ENCODE measurements around the gene FMNL1.
A peak's percentile ranks its signal among the peaks of the same experiment; 100 is the strongest.

FMNL1 gene

DNA sequence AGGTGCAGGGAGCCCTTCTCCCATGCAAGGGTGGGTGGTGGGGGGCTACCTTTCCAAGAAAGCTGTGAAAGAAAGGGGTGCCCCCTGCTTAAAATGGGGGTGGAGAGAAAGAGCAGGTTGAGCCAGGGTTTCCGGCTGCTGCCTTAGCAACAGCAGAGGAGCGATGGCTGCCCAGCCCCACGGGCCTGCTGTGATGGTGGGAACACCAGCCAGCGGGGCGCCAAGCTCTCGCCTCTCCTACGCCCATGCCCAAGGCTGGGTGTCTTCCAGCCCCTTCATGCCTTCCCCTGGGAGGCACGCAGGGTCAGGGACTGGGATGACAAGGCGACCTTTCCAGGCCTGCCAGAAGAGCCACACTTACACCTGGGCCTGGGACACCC lies 3.0 kb downstream of the FMNL1 start:
- no peak overlapping the region for H3K4me3 ChIP-seq (IDR thresholded peaks at IDR 0.05; ENCODE audit: insufficient read depth, low read depth, low read length)
- peaks cover 92% of the 10 kb centered on the region for H3K79me2 ChIP-seq (ENCODE audit: insufficient read depth, low read depth)
- H2AFZ ChIP-seq (ENCODE audit: low read depth), result no peak overlapping the region
- H3K4me2 ChIP-seq, result peak overlapping the region; percentile 100
- no peaks in the 10 kb centered on the region for H3K36me3 ChIP-seq (ENCODE audit: insufficient read depth)
- peak overlapping the region; percentile 97 for H3K27ac ChIP-seq
- no peak for TF ChIP-seq CTCF (conservative IDR thresholded peaks at IDR 0.05; ENCODE audit: low read depth, low read length)
- no peaks in the 10 kb centered on the region for H3K27me3 ChIP-seq (ENCODE audit: insufficient read depth, low read depth)
- H3K4me1 ChIP-seq (ENCODE audit: low read depth, poor library complexity, severe bottlenecking), result peaks cover 69% of the 10 kb centered on the region
- H4K20me1 ChIP-seq (ENCODE audit: insufficient read depth), result no peaks in the 10 kb centered on the region
- peak overlapping the region; percentile 83; the same call in 1 of the 2 replicates for H3K9ac ChIP-seq

GRCh38 chr17:45225051-45225700 lies 3.5 kb downstream of the FMNL1 start:
- H3K79me2 ChIP-seq (ENCODE audit: insufficient read depth, low read depth), result peaks cover 92% of the 10 kb centered on the region
- TF ChIP-seq CTCF (conservative IDR thresholded peaks at IDR 0.05; ENCODE audit: low read depth, low read length), result no peak
- H2AFZ ChIP-seq (ENCODE audit: low read depth), result no peak overlapping the region
- no peak overlapping the region for H3K4me3 ChIP-seq (IDR thresholded peaks at IDR 0.05; ENCODE audit: insufficient read depth, low read depth, low read length)
- peak overlapping the region; percentile 97 for H3K27ac ChIP-seq
- peak overlapping the region; percentile 83 for H3K9ac ChIP-seq
- peaks cover 69% of the 10 kb centered on the region for H3K4me1 ChIP-seq (ENCODE audit: low read depth, poor library complexity, severe bottlenecking)
- H4K20me1 ChIP-seq (ENCODE audit: insufficient read depth), result no peaks in the 10 kb centered on the region
- H3K36me3 ChIP-seq (ENCODE audit: insufficient read depth), result no peaks in the 10 kb centered on the region
- no peaks in the 10 kb centered on the region for H3K27me3 ChIP-seq (ENCODE audit: insufficient read depth, low read depth)
- H3K4me2 ChIP-seq, result peak overlapping the region; percentile 100

DNA sequence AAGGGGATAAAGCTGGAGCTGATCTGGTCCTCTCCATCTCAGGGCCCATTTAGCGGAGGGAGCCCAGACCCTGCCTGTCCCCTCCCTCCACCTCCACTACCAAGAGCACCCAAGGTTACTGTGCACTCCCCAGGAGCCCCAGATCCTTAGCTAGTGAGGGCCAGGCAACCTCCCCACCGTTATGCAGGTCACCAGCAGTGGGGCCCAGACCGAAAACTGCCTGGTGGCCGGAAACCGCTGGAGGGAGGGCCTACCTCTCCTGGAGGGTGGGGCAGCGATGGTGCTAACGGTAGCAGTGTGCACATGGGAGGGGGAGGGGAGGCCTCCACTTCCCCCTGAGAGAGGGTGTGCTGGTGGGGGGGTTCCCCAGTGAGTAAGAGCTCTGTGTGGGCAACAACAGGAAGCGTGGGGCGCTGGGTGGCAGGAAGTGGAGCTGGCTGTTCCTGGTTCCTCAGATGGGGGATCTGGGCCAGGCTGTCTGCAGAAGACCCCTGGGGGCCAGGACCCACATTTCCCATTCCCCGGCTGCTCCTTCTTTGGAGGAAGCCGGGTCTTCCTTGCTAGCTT lies 4.4 kb downstream of the FMNL1 start:
- H4K20me1 ChIP-seq (ENCODE audit: insufficient read depth), result no peaks in the 10 kb centered on the region
- H3K27me3 ChIP-seq (ENCODE audit: insufficient read depth, low read depth), result no peaks in the 10 kb centered on the region
- H3K79me2 ChIP-seq (ENCODE audit: insufficient read depth, low read depth), result peaks cover 92% of the 10 kb centered on the region
- H3K4me3 ChIP-seq (IDR thresholded peaks at IDR 0.05; ENCODE audit: insufficient read depth, low read depth, low read length), result no peak overlapping the region
- peaks cover 69% of the 10 kb centered on the region for H3K4me1 ChIP-seq (ENCODE audit: low read depth, poor library complexity, severe bottlenecking)
- peak overlapping the region; percentile 83 for H3K9ac ChIP-seq
- no peak for TF ChIP-seq CTCF (conservative IDR thresholded peaks at IDR 0.05; ENCODE audit: low read depth, low read length)
- H3K36me3 ChIP-seq (ENCODE audit: insufficient read depth), result no peaks in the 10 kb centered on the region
- peak overlapping the region; percentile 97 for H3K27ac ChIP-seq
- H3K4me2 ChIP-seq, result peak overlapping the region; percentile 100
- no peak overlapping the region for H2AFZ ChIP-seq (ENCODE audit: low read depth)

DNA sequence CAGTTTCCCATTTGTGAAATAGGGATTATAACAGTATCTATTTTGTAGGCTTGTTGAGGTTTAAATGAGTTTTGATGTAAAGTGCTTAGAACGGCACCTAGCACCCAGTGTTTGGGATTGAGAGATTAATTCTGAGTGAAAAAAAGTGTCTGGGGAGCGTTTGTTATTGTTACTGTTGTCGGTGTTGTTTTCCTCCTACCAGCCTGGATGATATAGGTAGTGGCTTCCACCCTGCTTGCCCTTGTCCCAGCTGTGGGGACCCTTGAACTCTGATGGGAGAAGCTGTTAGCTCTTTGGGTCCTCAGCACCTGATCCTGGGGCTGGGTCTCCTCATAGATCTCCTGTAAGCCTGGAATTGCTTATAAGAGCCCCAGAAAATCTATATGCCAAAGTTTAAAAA lies 4.9 kb downstream of the FMNL1 start:
- Histone ChIP-seq H3K4me1 (ENCODE audit: low read depth, poor library complexity, severe bottlenecking) (peaks cover 74% of the 10 kb centered on the region), H3K27me3 (ENCODE audit: insufficient read depth, low read depth) (no peaks in the 10 kb centered on the region), H3K79me2 (ENCODE audit: insufficient read depth, low read depth) (peaks cover 94% of the 10 kb centered on the region), H2AFZ (ENCODE audit: low read depth) (no peak overlapping the region), H4K20me1 (ENCODE audit: insufficient read depth) (no peaks in the 10 kb centered on the region), H3K4me3 (IDR thresholded peaks at IDR 0.05; ENCODE audit: insufficient read depth, low read depth, low read length) (no peak overlapping the region), H3K36me3 (ENCODE audit: insufficient read depth) (no peaks in the 10 kb centered on the region), H3K27ac (peak overlapping the region; percentile 97), H3K4me2 (peak overlapping the region; percentile 100), H3K9ac (peak overlapping the region; percentile 83)
- no peak for TF ChIP-seq CTCF (conservative IDR thresholded peaks at IDR 0.05; ENCODE audit: low read depth, low read length)

Data from KMS-11 (cell line).